Vagina (tissue), 2 donors: ENCODE measurements around the gene MAD1L1. TPM values are rescaled to one million over a fixed set of nuclear protein-coding genes. Genes with fewer than 3 reads are reported as not detected.
"Not testable (repeated sequence)": the region's sequence is repeated elsewhere in the genome, so short reads cannot be mapped to it uniquely, and the experiment has no call there.

Experiments used
- DNase-seq, 2 donors: peaks; one replicate each; pipeline ENCODE4 v3.0.0-alpha.2; 2017; ENCODE audit errors: extremely low spot score in 2 of 2
- H3K27ac ChIP-seq: fragments of 200-600 bp; sonication (generic); one replicate; pipeline ENCODE4 v1.5.1; 2019
- H3K27me3 ChIP-seq: fragments of 200-600 bp; sonication (generic); one replicate; pipeline ENCODE4 v1.5.1; 2019
- H3K36me3 ChIP-seq, 2 donors: fragments of 200-600 bp; sonication (generic); one replicate each; pipeline ENCODE4 v1.5.1; 2017 to 2019
- H3K4me1 ChIP-seq: fragments of 200-600 bp; sonication (generic); one replicate; pipeline ENCODE4 v1.5.1; 2019
- H3K4me3 ChIP-seq, 2 donors: fragments of 200-600 bp; sonication (generic); 1 replicate in 1 of 2; 2 replicates in 1 of 2; pipeline ENCODE4 v1.5.1; 2016 to 2019
- H3K9me3 ChIP-seq: fragments of 200-600 bp; sonication (generic); one replicate; pipeline ENCODE4 v1.5.1; 2019
- CTCF ChIP-seq, 3 experiments: fragments of 450-650 bp in 2 of 3; fragments of 200-600 bp in 1 of 3; sonication (generic) in 1 of 3; IDR thresholded peaks; one replicate each; pipeline ENCODE4 v1.5.1; 2017 to 2019; ENCODE audit warnings: antibody characterized with exemption in 3 of 3, mild to moderate bottlenecking in 2 of 3, moderate library complexity in 2 of 3
- POLR2A ChIP-seq, 2 donors: fragments of 450-650 bp; IDR thresholded peaks; one replicate each; pipeline ENCODE4 v1.6.1; 2017; ENCODE audit warnings: antibody characterized with exemption in 2 of 2, mild to moderate bottlenecking in 2 of 2, moderate library complexity in 2 of 2
- POLR2AphosphoS5 ChIP-seq, 2 donors: sonication (generic); formaldehyde crosslinking; IDR thresholded peaks; one replicate each; pipeline ENCODE4 v1.9.0; 2017; ENCODE audit warnings: antibody characterized with exemption in 2 of 2, mild to moderate bottlenecking in 2 of 2, low read depth in 1 of 2; ENCODE audit not compliant: insufficient read depth in 1 of 2
- intact Hi-C: fragments of 100-400 bp; cut with DNase I; formaldehyde crosslinking; loops from one replicate; pipeline ENCODE4 v1.15.1; 2023
- total RNA-seq: library from RNA; depleted of rRNA; stranded (reverse); fragments of >200 nt; gene quantifications from one replicate; pipeline ENCODE4 v1.2.3, GENCODE V29; 2016

MAD1L1 gene
- total RNA-seq, 1 donor from 2014 or later = 62.4 TPM

- intact Hi-C loops = no loop called here
- Histone ChIP-seq H3K36me3 (no peaks in the 10 kb centered on the region), H3K4me3 (no peak overlapping the region), H3K27ac (no peak overlapping the region), H3K9me3 (no peaks in the 10 kb centered on the region), H3K4me1 (no peaks in the 10 kb centered on the region), H3K27me3 (no peaks in the 10 kb centered on the region)
- no peak for DNase-seq
- TF ChIP-seq CTCF (IDR thresholded peaks at IDR 0.05) = no peak
- no peak for TF ChIP-seq POLR2A (IDR thresholded peaks at IDR 0.05)
- TF ChIP-seq POLR2AphosphoS5 (IDR thresholded peaks at IDR 0.05; ENCODE audit: insufficient read depth in 1 of 2, low read depth in 1 of 2) = no peak
These were observed 232.5 kb downstream of the MAD1L1 start for GRCh38 chr7:2000153-2000687.

- no peak overlapping the region for H3K27ac ChIP-seq
- no peak for DNase-seq
- intact Hi-C loops = no loop called here
- TF ChIP-seq CTCF (IDR thresholded peaks at IDR 0.05) (no peak), POLR2AphosphoS5 (IDR thresholded peaks at IDR 0.05; ENCODE audit: insufficient read depth in 1 of 2, low read depth in 1 of 2) (no peak), POLR2A (IDR thresholded peaks at IDR 0.05) (no peak)
- H3K27me3 ChIP-seq = no peaks in the 10 kb centered on the region
- no peaks in the 10 kb centered on the region for H3K36me3 ChIP-seq
- H3K9me3 ChIP-seq = no peaks in the 10 kb centered on the region
- no peaks in the 10 kb centered on the region for H3K4me1 ChIP-seq
- H3K4me3 ChIP-seq = no peak overlapping the region
These were observed 233.3 kb downstream of the MAD1L1 start for GRCh38 chr7:1999278-1999984.

- no peaks in the 10 kb centered on the region for H3K27me3 ChIP-seq
- H3K4me3 ChIP-seq = no peak overlapping the region
- intact Hi-C loops = no loop called here
- no peaks in the 10 kb centered on the region for H3K4me1 ChIP-seq
- H3K27ac ChIP-seq = no peak overlapping the region
- H3K9me3 ChIP-seq = no peaks in the 10 kb centered on the region
- TF ChIP-seq CTCF (IDR thresholded peaks at IDR 0.05) = no peak
- no peak for TF ChIP-seq POLR2AphosphoS5 (IDR thresholded peaks at IDR 0.05; ENCODE audit: insufficient read depth in 1 of 2, low read depth in 1 of 2)
- TF ChIP-seq POLR2A (IDR thresholded peaks at IDR 0.05) = no peak
- no peak for DNase-seq
- no peaks in the 10 kb centered on the region for H3K36me3 ChIP-seq
These were observed 234.6 kb downstream of the MAD1L1 start for GRCh38 chr7:1998146-1998545.

GRCh38 chr7:1997537-1998076 lies 235.1 kb downstream of the MAD1L1 start:
- Histone ChIP-seq H3K4me3 (no peak overlapping the region), H3K4me1 (peaks cover 2% of the 10 kb centered on the region), H3K36me3 (no peaks in the 10 kb centered on the region), H3K9me3 (no peaks in the 10 kb centered on the region), H3K27ac (no peak overlapping the region), H3K27me3 (no peaks in the 10 kb centered on the region)
- no peak for TF ChIP-seq CTCF (IDR thresholded peaks at IDR 0.05)
- no peak for TF ChIP-seq POLR2A (IDR thresholded peaks at IDR 0.05)
- no peak for TF ChIP-seq POLR2AphosphoS5 (IDR thresholded peaks at IDR 0.05; ENCODE audit: insufficient read depth in 1 of 2, low read depth in 1 of 2)
- no peak for DNase-seq
- intact Hi-C loops = no loop called here

- H3K4me3 ChIP-seq = no peak overlapping the region
- no peaks in the 10 kb centered on the region for H3K36me3 ChIP-seq
- intact Hi-C loops = no loop called here
- DNase-seq = no peak
- H3K4me1 ChIP-seq = peaks cover 8% of the 10 kb centered on the region
- H3K27me3 ChIP-seq = no peaks in the 10 kb centered on the region
- H3K9me3 ChIP-seq = no peaks in the 10 kb centered on the region
- no peak for TF ChIP-seq CTCF (IDR thresholded peaks at IDR 0.05)
- no peak for TF ChIP-seq POLR2A (IDR thresholded peaks at IDR 0.05)
- no peak for TF ChIP-seq POLR2AphosphoS5 (IDR thresholded peaks at IDR 0.05; ENCODE audit: insufficient read depth in 1 of 2, low read depth in 1 of 2)
- H3K27ac ChIP-seq = no peak overlapping the region
These were observed 235.9 kb downstream of the MAD1L1 start for GRCh38 chr7:1996816-1997215.

- H3K9me3 ChIP-seq, H3K36me3 ChIP-seq, H3K27me3 ChIP-seq, intact Hi-C loops, H3K4me1 ChIP-seq, H3K4me3 ChIP-seq, H3K27ac ChIP-seq, DNase-seq: not testable (repeated sequence)
These were observed 236.8 kb downstream of the MAD1L1 start for GRCh38 chr7:1995911-1996420.
